Measurements from ENCODE around the gene CITED2.

CITED2 gene

GRCh38 chr6:139381216-139381865 is 6.9 kb upstream of the CITED2 start:
- DNase-seq = no peak

- DNase-seq = no peak
Measured at GRCh38 chr6:139380611-139381010, 6.2 kb upstream of the CITED2 start.

GRCh38 chr6:139380168-139380567 is 5.7 kb upstream of the CITED2 start:
- no peak for DNase-seq

- peak; percentile 46 for DNase-seq
Measured at GRCh38 chr6:139378882-139379341, 4.5 kb upstream of the CITED2 start.

- no peak for DNase-seq
Measured at GRCh38 chr6:139378226-139378625, 3.8 kb upstream of the CITED2 start.

- DNase-seq = no peak
Measured at GRCh38 chr6:139376604-139377218, 2.3 kb upstream of the CITED2 start.

- no peak for DNase-seq
Measured at GRCh38 chr6:139376017-139376330, 1.5 kb upstream of the CITED2 start.

GRCh38 chr6:139375226-139376016 is 973 bp upstream of the CITED2 start:
- DNase-seq = peak; percentile 87

- no peak for DNase-seq
Measured at GRCh38 chr6:139373928-139374356, 506 bp downstream of the CITED2 start.

GRCh38 chr6:139373154-139373927 is 1.1 kb downstream of the CITED2 start:
- DNase-seq = peak; percentile 83

- DNase-seq = no peak
Measured at GRCh38 chr6:139372326-139373153, 1.9 kb downstream of the CITED2 start.

- DNase-seq = no peak
Measured at GRCh38 chr6:139371421-139372203, 2.8 kb downstream of the CITED2 start.

- DNase-seq = no peak
Measured at GRCh38 chr6:139370999-139371345, 3.5 kb downstream of the CITED2 start.

- no peak for DNase-seq
Measured at GRCh38 chr6:139370283-139370998, 4.0 kb downstream of the CITED2 start.

- no peak for DNase-seq
Measured at GRCh38 chr6:139369568-139370282, 4.7 kb downstream of the CITED2 start.

GRCh38 chr6:139369068-139369467 is 5.4 kb downstream of the CITED2 start:
- DNase-seq = no peak

GRCh38 chr6:139368661-139369060 is 5.8 kb downstream of the CITED2 start:
- DNase-seq = no peak

GRCh38 chr6:139367810-139368351 is 6.6 kb downstream of the CITED2 start:
- no peak for DNase-seq

- DNase-seq = no peak
Measured at GRCh38 chr6:139364982-139365379, 9.5 kb downstream of the CITED2 start.

All from activated CD4-positive, alpha-beta T cell treated with anti-CD3 and anti-CD28 coated beads for 48 hours (primary cell).